ENCODE measurements around the gene ELP5. TPM values are rescaled to one million over a fixed set of nuclear protein-coding genes. Genes with fewer than 3 reads are reported as not detected.

The ELP5 gene
- total and polyA plus RNA-seq, 2 experiments from 2014 or later: 38.3 to 41.4 TPM

GRCh38 chr17:7223375-7223774 lies 28.6 kb upstream of the ELP5 start:
- no peak overlapping the region for H3K4me3 ChIP-seq
- peaks cover 17% of the 10 kb centered on the region for H3F3A ChIP-seq (replicated peaks; ENCODE audit: low read depth)
- TF ChIP-seq ZNF114 (CRISPR knock-in tag; IDR thresholded peaks at IDR 0.05): no peak
- TF ChIP-seq NANOG (IDR thresholded peaks at IDR 0.05; ENCODE audit: borderline replicate concordance): no peak
- TF ChIP-seq JUNB (IDR thresholded peaks at IDR 0.05; ENCODE audit: unreplicated experiment): no peak
- no peak for TF ChIP-seq ZNF331 (CRISPR knock-in tag; IDR thresholded peaks at IDR 0.05; ENCODE audit: low read depth)
- TF ChIP-seq ZNF462 (CRISPR knock-in tag; IDR thresholded peaks at IDR 0.05): no peak
- no peak for TF ChIP-seq EZH2phosphoT487 (IDR thresholded peaks at IDR 0.05; ENCODE audit: unreplicated experiment)
- no peak for TF ChIP-seq CREB1 (CRISPR knock-in tag; IDR thresholded peaks at IDR 0.05; ENCODE audit: low read depth)
- no peak for TF ChIP-seq CTCF (conservative IDR thresholded peaks at IDR 0.05; ENCODE audit: low read depth in 2 of 2)
- TF ChIP-seq POLR2AphosphoS5 (IDR thresholded peaks at IDR 0.05; ENCODE audit: low read depth): no peak
- no peak for TF ChIP-seq STAT1 (IDR thresholded peaks at IDR 0.05; ENCODE audit: unreplicated experiment)
- peaks cover 11% of the 10 kb centered on the region; the same call in 1 of the 2 replicates for H3K36me3 ChIP-seq (ENCODE audit: insufficient read depth)
- no peak overlapping the region for H2AFZ ChIP-seq
- ATAC-seq (no peak), DNase-seq (ENCODE audit: low spot score) (no peak)
- H3K4me2 ChIP-seq: no peak overlapping the region
- Mint-ChIP-seq H3K9me3 (no peaks in the 10 kb centered on the region; the same call in 2 of the 3 replicates), H3K4me1 (peaks cover 28% of the 10 kb centered on the region), H3K27ac (no peak overlapping the region), H3K36me3 (ENCODE audit: low read depth) (peaks cover 72% of the 10 kb centered on the region), H3K27me3 (ENCODE audit: insufficient read depth, low read depth, poor library complexity) (peaks cover 51% of the 10 kb centered on the region), H3K4me3 (no peak overlapping the region)
- H4K20me1 ChIP-seq (replicated peaks; ENCODE audit: insufficient read depth): peaks cover 34% of the 10 kb centered on the region
- no peaks in the 10 kb centered on the region for H3K27me3 ChIP-seq (ENCODE audit: insufficient read depth)
- peaks cover 20% of the 10 kb centered on the region for H3K4me1 ChIP-seq (ENCODE audit: insufficient read depth)
- H3K9me2 ChIP-seq (ENCODE audit: insufficient read depth): no peaks in the 10 kb centered on the region
- H3K27ac ChIP-seq (ENCODE audit: low read depth): no peak overlapping the region
- no peaks in the 10 kb centered on the region; the same call in 1 of the 2 replicates for H3K79me2 ChIP-seq (replicated peaks; ENCODE audit: insufficient read depth)

All from GM23338 (cell line).